Ureter (tissue), 1 donor: Measurements from ENCODE around the gene NFASC. TPM values are rescaled to one million over a fixed set of nuclear protein-coding genes. Genes with fewer than 3 reads are reported as not detected.

Experiments used
- DNase-seq: peaks from one replicate; pipeline ENCODE4 v3.0.0-alpha.2; 2020; ENCODE audit warnings: low spot score
- total RNA-seq: library from RNA; stranded (reverse); gene quantifications from one replicate; pipeline ENCODE4 v1.2.4, GENCODE V29; 2023
- donor health status: DM: yes; HTN: yes; CAD: no.

The NFASC gene
- total RNA-seq, 1 donor from 2014 or later, result 52.3 TPM

- DNase-seq, result no peak
These were observed 112.5 kb downstream of the NFASC start for GRCh38 chr1:204983136-204983535.

- DNase-seq, result no peak
These were observed 113.2 kb downstream of the NFASC start for GRCh38 chr1:204983881-204984280.

- no peak for DNase-seq
These were observed 113.8 kb downstream of the NFASC start for GRCh38 chr1:204984499-204984898.

- no peak for DNase-seq
These were observed 115.5 kb downstream of the NFASC start for GRCh38 chr1:204986181-204986580.

- DNase-seq, result no peak
These were observed 117.0 kb downstream of the NFASC start for GRCh38 chr1:204987689-204988088.

GRCh38 chr1:204988196-204988595 is 117.5 kb downstream of the NFASC start:
- DNase-seq, result no peak

GRCh38 chr1:204989266-204990058 is 118.8 kb downstream of the NFASC start:
- DNase-seq, result peak; percentile 60

- no peak for DNase-seq
These were observed 119.5 kb downstream of the NFASC start for GRCh38 chr1:204990059-204990664.

GRCh38 chr1:204990721-204991341 is 120.2 kb downstream of the NFASC start:
- no peak for DNase-seq

GRCh38 chr1:204991342-204991844 is 120.7 kb downstream of the NFASC start:
- DNase-seq, result no peak

- no peak for DNase-seq
These were observed 121.7 kb downstream of the NFASC start for GRCh38 chr1:204992201-204992997.

- no peak for DNase-seq
These were observed 122.3 kb downstream of the NFASC start for GRCh38 chr1:204992998-204993314.

GRCh38 chr1:204994086-204994862 is 123.6 kb downstream of the NFASC start:
- no peak for DNase-seq

- DNase-seq, result no peak
These were observed 126.3 kb downstream of the NFASC start for GRCh38 chr1:204996981-204997380.

- no peak for DNase-seq
These were observed 127.1 kb downstream of the NFASC start for GRCh38 chr1:204997591-204998355.

GRCh38 chr1:205001162-205001561 is 130.5 kb downstream of the NFASC start:
- DNase-seq, result no peak

GRCh38 chr1:205002705-205003104 is 132.0 kb downstream of the NFASC start:
- DNase-seq, result no peak

GRCh38 chr1:205003358-205004131 is 132.9 kb downstream of the NFASC start:
- DNase-seq, result no peak

- DNase-seq, result no peak
These were observed 133.7 kb downstream of the NFASC start for GRCh38 chr1:205004351-205004750.

- no peak for DNase-seq
These were observed 138.2 kb downstream of the NFASC start for GRCh38 chr1:205008896-205009295.
